ENCODE data around the gene ANXA11. TPM values are rescaled to one million over a fixed set of nuclear protein-coding genes. Genes with fewer than 3 reads are reported as not detected.

Gene ANXA11
- total and polyA plus RNA-seq, 12 donors, result 39.0 to 249 (median 73.2) TPM

- TF ChIP-seq CTCF (IDR thresholded peaks at IDR 0.05), result no peak
- TF ChIP-seq POLR2A (IDR thresholded peaks at IDR 0.05), result no peak
- no peaks in the 10 kb centered on the region for H3K9me3 ChIP-seq (replicated peaks in 1 of 3)
- intact Hi-C loops (cut with DNase I), result no loop called here
- H3K4me1 ChIP-seq (replicated peaks in 1 of 2), result no peaks in the 10 kb centered on the region
- WGBS, 4 donors, result 76 to 91% (median 85%) methylated on average over 7 of the region's 7 CpGs
- DNase-seq, result no peak
- H3K36me3 ChIP-seq (replicated peaks in 1 of 2), result peaks cover 0 to 23% of the 10 kb centered on the region in 2 donors
- no peak overlapping the region for H3K4me3 ChIP-seq
- H3K27me3 ChIP-seq, result no peaks in the 10 kb centered on the region
- H3K27ac ChIP-seq, result peak overlapping the region in 1 of 5 donors; percentile 71
Measured at GRCh38 chr10:80168162-80168511, 37.2 kb downstream of the ANXA11 start.

- WGBS, 4 donors, result 81 to 84% (median 82%) methylated on average over 8 of the region's 8 CpGs
- intact Hi-C loops (cut with DNase I), result no loop called here
- no peaks in the 10 kb centered on the region for H3K4me1 ChIP-seq (replicated peaks in 1 of 2)
- no peaks in the 10 kb centered on the region for H3K27me3 ChIP-seq
- peak overlapping the region in 1 of 5 donors; percentile 71 for H3K27ac ChIP-seq
- peaks cover 0 to 26% of the 10 kb centered on the region in 2 donors for H3K36me3 ChIP-seq (replicated peaks in 1 of 2)
- no peaks in the 10 kb centered on the region for H3K9me3 ChIP-seq (replicated peaks in 1 of 3)
- H3K4me3 ChIP-seq, result no peak overlapping the region
- DNase-seq, result no peak
- TF ChIP-seq POLR2A (IDR thresholded peaks at IDR 0.05), result no peak
- TF ChIP-seq CTCF (IDR thresholded peaks at IDR 0.05), result no peak
Measured at GRCh38 chr10:80167471-80168161, 37.7 kb downstream of the ANXA11 start.

- Histone ChIP-seq H3K27ac (peak overlapping the region in 1 of 5 donors; percentile 48), H3K27me3 (no peaks in the 10 kb centered on the region), H3K4me3 (no peak overlapping the region), H3K4me1 (replicated peaks in 1 of 2) (no peaks in the 10 kb centered on the region), H3K36me3 (replicated peaks in 1 of 2) (peaks cover 0 to 21% of the 10 kb centered on the region in 2 donors), H3K9me3 (replicated peaks in 1 of 3) (no peaks in the 10 kb centered on the region)
- DNase-seq, result no peak
- intact Hi-C loops (cut with DNase I), result no loop called here
- TF ChIP-seq CTCF (IDR thresholded peaks at IDR 0.05), result no peak
- TF ChIP-seq POLR2A (IDR thresholded peaks at IDR 0.05), result no peak
- 93 to 95% (median 94%) methylated on average over 19 to 28 of the region's 28 CpGs for WGBS, 4 donors
Measured at GRCh38 chr10:80166581-80167470, 38.5 kb downstream of the ANXA11 start.

GRCh38 chr10:80165173-80165572 is 40.2 kb downstream of the ANXA11 start:
- Histone ChIP-seq H3K27ac (peak overlapping the region in 1 of 5 donors; percentile 25), H3K27me3 (no peaks in the 10 kb centered on the region), H3K9me3 (replicated peaks in 1 of 3) (no peaks in the 10 kb centered on the region), H3K36me3 (replicated peaks in 1 of 2) (peaks cover 0 to 21% of the 10 kb centered on the region in 2 donors), H3K4me3 (no peak overlapping the region), H3K4me1 (replicated peaks in 1 of 2) (no peaks in the 10 kb centered on the region)
- DNase-seq, result no peak
- no peak for TF ChIP-seq POLR2A (IDR thresholded peaks at IDR 0.05)
- TF ChIP-seq CTCF (IDR thresholded peaks at IDR 0.05), result peak in 1 of 6 experiments; percentile 4
- intact Hi-C loops (cut with DNase I), result no loop called here
- 91 to 97% (median 94%) methylated on average over 6 to 7 of the region's 7 CpGs for WGBS, 4 donors
